Right lobe of liver (tissue), 6 donors: ENCODE data around the gene MYO1A. TPM values are rescaled to one million over a fixed set of nuclear protein-coding genes. Genes with fewer than 3 reads are reported as not detected.
"Not testable (repeated sequence)": the region's sequence is repeated elsewhere in the genome, so short reads cannot be mapped to it uniquely, and the experiment has no call there.

Source experiments
- ATAC-seq, 4 donors: fragments of 200-7000 bp; cut with Tn5 transposase; one replicate each; pipeline ENCODE4 v1.9.1; 2020; ENCODE audit warnings: mild to moderate bottlenecking in 4 of 4, moderate library complexity in 4 of 4
- DNase-seq, 3 donors: peaks; one replicate each; pipeline ENCODE4 v3.0.0-alpha.2; 2020
- H3K27ac ChIP-seq, 3 donors: fragments of 200-600 bp; one replicate each; pipeline ENCODE4 v1.8.0; 2022
- H3K27me3 ChIP-seq, 2 donors: fragments of 200-600 bp; one replicate each; pipeline ENCODE4 v1.8.0; 2022
- H3K36me3 ChIP-seq, 4 donors: fragments of 200-600 bp; sonication (generic) in 1 of 4; one replicate each; pipeline versions ENCODE4 v1.5.1 to v1.8.0; 2017 to 2022; ENCODE audit warnings: control low read depth in 1 of 4
- H3K4me1 ChIP-seq, 4 donors: fragments of 200-600 bp; sonication (generic) in 1 of 4; one replicate each; pipeline versions ENCODE4 v1.5.1 to v1.8.0; 2017 to 2022; ENCODE audit warnings: control low read depth in 1 of 4
- H3K4me3 ChIP-seq, 3 donors: fragments of 200-600 bp; one replicate each; pipeline ENCODE4 v1.8.0; 2022
- H3K9me3 ChIP-seq, 4 donors: fragments of 200-600 bp; sonication (generic) in 1 of 4; one replicate each; pipeline versions ENCODE4 v1.5.1 to v1.8.0; 2017 to 2022; ENCODE audit warnings: control low read depth in 1 of 4
- CTCF ChIP-seq, 4 donors: fragments of 200-600 bp in 3 of 4; fragments of 450-650 bp in 1 of 4; IDR thresholded peaks; one replicate each; pipeline versions ENCODE4 v1.5.1 to v1.8.0; 2016 to 2022; ENCODE audit warnings: antibody characterized with exemption in 4 of 4, mild to moderate bottlenecking in 2 of 4
- POLR2A ChIP-seq: fragments of 450-650 bp; IDR thresholded peaks from one replicate; pipeline ENCODE4 v1.6.1; 2017; ENCODE audit warnings: antibody characterized with exemption, mild to moderate bottlenecking
- WGBS: methylation state at CpG from one replicate; pipeline ENCODE4 v1.1.6; 2018; ENCODE audit warnings: low coverage, low lambda C conversion rate; ENCODE audit not compliant: insufficient coverage; ENCODE audit errors: missing lambda C conversion rate; 5-methylcytosine and 5-hydroxymethylcytosine counted together
- intact Hi-C, 2 donors: fragments of 100-400 bp; cut with DNase I; formaldehyde crosslinking; loops; one replicate each; pipeline versions ENCODE4 v1.11.2 to v1.14.1; 2022
- total RNA-seq, 6 experiments: library from RNA; depleted of rRNA in 2 of 6; stranded (reverse); fragments of >200 nt in 2 of 6; fragmentation: NEBNext Ultra II Directional in 3 of 6; extraction: Animal tissue kit (Norgen Biotek cat#: 25700) in 3 of 6; gene quantifications; one replicate each; pipeline versions ENCODE4 v1.1.0 to v1.2.4, GENCODE V29; 2016 to 2023
- donor health status: DM: no; HTN: yes; CAD: no.
- donor health status: DM: no; HTN: no; CAD: no.
- donor health status: DM: no; HTN: no; CAD: no.
- donor health status: DM: no; HTN: yes; CAD: no.
- donor health status: DM: no; HTN: yes; CAD: no.

MYO1A gene
- total RNA-seq, 6 experiments from 2014 or later = 0.27 to 1.9 (median 0.68) TPM; not detected in 1

- Histone ChIP-seq H3K4me1 (peaks cover 0 to 47% (median 12%) of the 10 kb centered on the region in 4 donors), H3K36me3 (no peaks in the 10 kb centered on the region), H3K27ac (peak overlapping the region in 2 of 3 donors; percentile 50 to 80), H3K9me3 (no peaks in the 10 kb centered on the region), H3K4me3 (no peak overlapping the region), H3K27me3 (no peaks in the 10 kb centered on the region)
- DNase-seq (no peak), ATAC-seq (no peak)
- WGBS = 60% methylated on average over 7 of the region's 7 CpGs
- no peak for TF ChIP-seq CTCF (IDR thresholded peaks at IDR 0.05)
- TF ChIP-seq POLR2A = no peak
- intact Hi-C loops = loop anchor here (5.0 to 10.0 kb wide), 2 partner anchors 225 to 228 kb away; partner anchors contain the start of gene HSD17B6 (in 2 of the 2)
Measured at GRCh38 chr12:56989861-56990610, 59.9 kb downstream of the MYO1A start.

GRCh38 chr12:56988207-56988739 lies 61.7 kb downstream of the MYO1A start:
- DNase-seq = peak in 1 of 3 donors; percentile 47
- peak overlapping the region in 1 of 3 donors; percentile 15 for H3K27ac ChIP-seq
- WGBS = 30% methylated on average over 5 of the region's 5 CpGs
- TF ChIP-seq POLR2A (no peak), CTCF (IDR thresholded peaks at IDR 0.05) (no peak)
- peaks cover 0 to 46% (median 12%) of the 10 kb centered on the region in 4 donors for H3K4me1 ChIP-seq
- no peaks in the 10 kb centered on the region for H3K9me3 ChIP-seq
- H3K36me3 ChIP-seq = no peaks in the 10 kb centered on the region
- H3K4me3 ChIP-seq = no peak overlapping the region
- intact Hi-C loops = loop anchor here (5.0 to 10.0 kb wide), 2 partner anchors 223 to 226 kb away; partner anchors contain the start of gene HSD17B6 (in 2 of the 2)
- no peaks in the 10 kb centered on the region for H3K27me3 ChIP-seq
- peak; percentile 9 to 50 (median 32) for ATAC-seq

GRCh38 chr12:56987551-56988053 lies 62.3 kb downstream of the MYO1A start:
- intact Hi-C loops = loop anchor here (5.0 to 10.0 kb wide), 2 partner anchors 223 to 225 kb away; partner anchors contain the start of gene HSD17B6 (in 2 of the 2)

GRCh38 chr12:56987011-56987410 lies 62.9 kb downstream of the MYO1A start:
- TF ChIP-seq POLR2A (no peak), CTCF (IDR thresholded peaks at IDR 0.05) (no peak)
- Histone ChIP-seq H3K36me3 (no peaks in the 10 kb centered on the region), H3K27ac (no peak overlapping the region), H3K4me1 (peaks cover 0 to 35% (median 10%) of the 10 kb centered on the region in 4 donors), H3K9me3 (no peaks in the 10 kb centered on the region), H3K4me3 (no peak overlapping the region), H3K27me3 (no peaks in the 10 kb centered on the region)
- intact Hi-C loops = loop anchor here (5.0 to 10.0 kb wide), 2 partner anchors 222 to 225 kb away; partner anchors contain the start of gene HSD17B6 (in 2 of the 2)
- DNase-seq (no peak), ATAC-seq (no peak)

More at GRCh38 chr12:56987551-56988053, 62.3 kb downstream of the MYO1A start:
- TF ChIP-seq CTCF (IDR thresholded peaks at IDR 0.05) (peak; percentile 94 to 97 (median 94)), POLR2A (no peak)
- WGBS = 9% methylated on average over 7 of the region's 11 CpGs
- Histone ChIP-seq H3K4me3 (no peak overlapping the region), H3K36me3 (no peaks in the 10 kb centered on the region), H3K27ac (peak overlapping the region in 1 of 3 donors; percentile 15), H3K27me3 (no peaks in the 10 kb centered on the region), H3K9me3 (no peaks in the 10 kb centered on the region), H3K4me1 (peaks cover 0 to 39% (median 12%) of the 10 kb centered on the region in 4 donors)
- DNase-seq (peak; percentile 84 to 90 (median 90)), ATAC-seq (peak; percentile 83 to 86 (median 85))

GRCh38 chr12:56985714-56986113 lies 64.2 kb downstream of the MYO1A start:
- peaks cover 0 to 22% (median 2%) of the 10 kb centered on the region in 4 donors for H3K4me1 ChIP-seq
- intact Hi-C loops = loop anchor here (5.0 to 10.0 kb wide), 2 partner anchors 221 to 223 kb away; partner anchors contain the start of gene HSD17B6 (in 2 of the 2)
- not testable (repeated sequence) for H3K36me3 ChIP-seq, H3K27ac ChIP-seq, H3K4me3 ChIP-seq, H3K9me3 ChIP-seq, H3K27me3 ChIP-seq, DNase-seq
- 78% methylated on average over 4 of the region's 6 CpGs for WGBS
- peak in 2 of 4 donors; percentile 16 to 71 for ATAC-seq
